ENCODE data around the gene MGMT.

GRCh38 chr10:129501652-129502436 is 34.8 kb downstream of the MGMT start:
- no peak for TF ChIP-seq CTCF (IDR thresholded peaks at IDR 0.05)
- no peak for TF ChIP-seq POLR2A (IDR thresholded peaks at IDR 0.05)
- no peak for TF ChIP-seq POLR2AphosphoS5 (IDR thresholded peaks at IDR 0.05)
- no peak for TF ChIP-seq EP300 (IDR thresholded peaks at IDR 0.05)
